ENCODE measurements around the gene EDA.

Gene EDA

GRCh38 chrX:69615779-69616456 is at the start of gene EDA:
EDA (plus strand) TSS chrX:69616113.
- DNase-seq = peak; percentile 93

- no peak for DNase-seq
Observed at GRCh38 chrX:69568828-69569227, 47.1 kb upstream of the EDA start.

DNA sequence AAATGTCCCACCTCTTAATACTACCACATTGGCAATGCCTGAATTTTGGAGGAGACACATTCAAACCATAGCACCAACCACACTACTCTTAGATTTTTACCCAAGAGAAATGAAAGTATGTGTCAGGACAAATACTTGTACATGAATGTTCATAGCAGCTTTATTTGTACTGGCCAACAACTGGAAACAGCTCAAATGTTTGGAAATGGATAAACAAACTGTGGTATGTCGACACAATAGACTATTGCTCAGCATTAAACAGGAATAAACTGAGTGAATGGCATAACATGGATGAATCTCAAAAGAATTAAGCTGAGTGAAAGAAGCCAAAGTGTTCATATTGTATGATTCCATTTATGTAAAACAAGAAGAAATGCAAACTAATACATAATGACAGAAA is 18.5 kb upstream of the EDA start:
- no peak for DNase-seq

DNA sequence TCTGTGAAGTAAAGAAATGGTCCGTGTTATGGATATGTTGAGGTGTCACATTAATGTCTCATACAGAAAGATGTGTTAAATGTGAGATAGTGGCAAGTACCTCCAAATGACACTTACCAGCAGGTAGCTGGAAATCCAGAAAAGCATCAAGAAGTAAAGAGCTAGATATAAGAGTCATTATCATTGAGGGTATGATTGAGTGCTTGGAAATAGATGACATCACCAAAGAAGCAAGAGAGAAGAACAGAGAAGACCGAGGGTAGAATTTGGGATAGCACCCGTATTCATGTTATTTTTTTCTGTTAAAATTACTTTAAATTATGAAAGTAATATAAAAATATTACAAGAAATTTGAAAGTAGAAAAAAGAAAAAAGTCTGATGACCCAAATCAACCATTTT is 15.7 kb upstream of the EDA start:
- no peak for DNase-seq

DNA sequence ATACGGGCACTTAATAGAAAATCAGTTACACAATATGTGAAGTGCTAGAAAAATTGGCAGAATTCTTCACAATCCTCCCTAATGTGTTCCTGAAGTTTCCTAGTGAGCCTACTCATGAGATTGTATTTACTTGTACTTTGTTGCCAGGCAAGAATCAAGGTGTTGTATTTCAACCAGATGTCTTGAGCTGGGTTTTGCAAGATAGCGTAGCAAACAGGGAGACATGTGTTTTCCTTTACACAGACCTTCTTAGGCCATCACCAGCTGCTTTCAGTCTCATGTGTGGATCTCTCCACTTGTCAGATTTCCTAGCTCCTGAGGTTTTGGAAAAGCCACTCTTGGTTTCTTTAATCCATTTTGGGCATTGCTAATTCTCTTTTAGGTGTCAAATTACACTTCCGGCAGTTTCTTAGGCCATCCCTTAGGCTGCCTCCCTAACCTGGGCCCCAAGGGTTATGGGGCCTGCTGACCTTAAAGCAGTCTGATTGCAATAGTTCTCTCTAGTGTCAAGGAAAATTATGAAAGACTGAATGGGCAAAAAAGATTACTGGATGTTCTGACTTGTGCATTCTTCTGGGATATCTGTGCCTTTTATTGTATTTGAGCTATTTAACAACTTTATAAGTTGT is 12.2 kb upstream of the EDA start:
- DNase-seq = no peak

GRCh38 chrX:69605521-69605920 is 10.4 kb upstream of the EDA start:
- DNase-seq = no peak

DNA sequence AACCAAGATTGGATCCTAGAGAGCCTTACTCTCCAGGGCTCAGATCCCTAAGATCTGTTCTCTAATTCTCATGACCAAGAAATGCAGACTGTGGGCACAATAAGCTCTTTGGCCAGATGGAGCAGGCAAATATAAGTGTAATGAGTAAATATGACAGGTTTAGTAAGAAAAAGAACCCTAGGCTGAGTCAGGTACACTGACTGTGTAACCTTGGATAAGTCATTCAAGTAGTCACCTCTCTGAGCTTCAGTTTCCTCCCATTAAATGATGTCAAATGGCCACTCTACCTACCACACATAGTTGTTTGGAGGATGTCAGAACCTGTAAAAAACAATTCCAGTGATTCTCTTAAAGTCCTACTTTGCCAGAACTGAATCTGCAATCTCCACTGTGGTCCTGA is 8.3 kb upstream of the EDA start:
- no peak for DNase-seq

DNA sequence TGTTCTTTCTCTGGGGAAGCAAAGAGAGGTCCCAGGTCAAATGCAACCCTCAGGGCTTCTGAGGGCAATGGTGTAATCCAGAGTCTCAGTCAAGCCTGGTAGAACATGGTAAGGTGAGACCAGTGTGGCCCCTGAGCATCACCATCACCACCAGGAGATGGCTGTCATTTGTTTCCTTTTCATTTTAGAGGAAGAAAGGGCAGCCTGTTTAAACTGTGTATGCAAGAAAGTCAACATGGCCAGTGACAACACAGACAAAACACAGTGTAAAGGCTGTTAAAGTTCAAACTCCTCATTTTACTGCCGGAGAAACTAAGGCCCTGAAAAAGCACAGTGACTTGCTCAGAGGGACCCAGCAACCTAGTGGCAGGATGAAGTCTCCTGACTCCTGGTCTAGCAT is 2.0 kb upstream of the EDA start:
- DNase-seq = no peak

GRCh38 chrX:69614886-69615285 is 1.0 kb upstream of the EDA start:
- DNase-seq = peak; percentile 56

GRCh38 chrX:69615342-69615741 is 571 bp upstream of the EDA start:
- peak; percentile 18 for DNase-seq

DNA sequence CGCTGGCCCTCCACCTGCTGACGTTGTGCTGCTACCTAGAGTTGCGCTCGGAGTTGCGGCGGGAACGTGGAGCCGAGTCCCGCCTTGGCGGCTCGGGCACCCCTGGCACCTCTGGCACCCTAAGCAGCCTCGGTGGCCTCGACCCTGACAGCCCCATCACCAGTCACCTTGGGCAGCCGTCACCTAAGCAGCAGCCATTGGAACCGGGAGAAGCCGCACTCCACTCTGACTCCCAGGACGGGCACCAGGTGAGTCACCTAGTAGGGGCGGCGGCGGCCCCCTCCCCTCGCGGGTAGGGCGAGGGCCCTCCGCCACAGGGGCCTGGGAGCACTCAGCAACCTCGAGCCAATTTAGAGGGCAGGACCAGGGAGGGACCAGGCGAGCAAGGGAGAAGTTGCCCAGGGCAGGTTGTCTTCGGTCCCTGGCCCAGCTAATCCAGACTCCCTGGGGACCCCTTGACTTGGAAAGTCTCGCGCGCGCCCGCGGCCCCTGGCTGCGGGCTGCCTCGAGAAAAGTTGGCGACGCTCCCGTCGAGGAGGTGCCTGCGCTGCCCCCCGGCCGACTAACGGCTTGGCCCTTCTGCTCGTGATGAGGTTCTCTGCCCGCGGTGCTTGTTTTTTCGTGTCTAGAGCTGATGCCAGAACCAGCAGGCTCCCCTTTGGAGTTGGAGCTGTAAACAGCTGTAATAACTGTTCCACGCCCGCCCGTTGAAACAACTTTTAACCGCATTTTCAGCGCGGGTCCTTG is 717 bp downstream of the EDA start:
- DNase-seq = peak; percentile 29

DNA sequence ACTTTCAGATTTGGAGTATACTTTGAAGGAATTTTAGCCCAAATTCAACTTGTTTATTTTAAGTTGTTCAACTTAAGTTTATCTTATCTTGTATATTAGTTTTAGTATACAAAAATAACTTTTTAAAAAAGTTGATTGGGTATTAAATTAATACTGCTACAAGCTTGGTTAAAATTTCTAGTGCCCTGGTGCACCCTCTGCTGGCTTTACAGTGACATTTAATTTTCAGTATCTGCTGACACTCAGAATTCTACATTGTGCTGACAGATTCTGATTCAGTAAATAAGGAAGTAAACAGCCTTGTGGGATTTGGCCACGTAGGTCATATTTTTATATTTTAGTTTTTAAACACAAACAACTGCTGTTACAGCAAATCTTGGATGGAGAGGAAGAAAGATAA is 2.9 kb downstream of the EDA start:
- DNase-seq = no peak

DNA sequence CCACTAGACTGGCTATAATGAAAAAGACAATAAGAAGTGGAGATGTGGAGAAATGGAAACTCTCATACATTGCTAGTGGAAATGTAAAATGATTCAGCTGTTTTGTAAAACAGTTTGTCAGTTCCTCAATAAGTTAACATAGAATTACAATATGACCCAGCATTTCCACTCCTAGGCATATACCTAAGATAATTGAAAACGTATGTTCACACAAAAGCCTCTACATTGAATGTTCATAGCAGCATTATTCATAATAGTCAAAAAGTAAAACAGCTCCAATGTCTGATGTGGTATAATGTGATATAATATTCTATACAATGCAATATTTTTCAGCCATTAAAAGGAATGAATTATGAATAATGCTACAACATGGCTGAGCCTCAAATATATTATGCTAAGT is 10.2 kb downstream of the EDA start:
- no peak for DNase-seq

DNA sequence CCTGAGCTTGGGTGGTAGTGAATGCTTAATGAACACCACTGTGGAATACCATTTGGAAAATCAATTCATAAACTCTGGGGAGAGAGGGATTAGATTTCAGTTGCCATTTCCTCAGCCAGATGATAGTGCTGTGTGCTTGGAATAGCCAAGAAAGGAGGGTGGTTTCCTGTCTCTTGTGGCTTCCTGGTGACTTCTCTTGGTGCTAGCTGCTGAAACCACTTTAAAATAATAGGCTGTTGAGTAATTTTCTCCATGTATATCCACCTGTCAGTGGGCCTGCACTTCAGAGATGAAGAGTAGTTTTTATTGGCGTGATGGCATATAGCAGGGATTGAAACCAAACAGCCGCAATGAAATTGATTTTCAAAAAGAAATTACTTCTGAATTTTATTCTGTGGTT is 11.8 kb downstream of the EDA start:
- no peak for DNase-seq

DNA sequence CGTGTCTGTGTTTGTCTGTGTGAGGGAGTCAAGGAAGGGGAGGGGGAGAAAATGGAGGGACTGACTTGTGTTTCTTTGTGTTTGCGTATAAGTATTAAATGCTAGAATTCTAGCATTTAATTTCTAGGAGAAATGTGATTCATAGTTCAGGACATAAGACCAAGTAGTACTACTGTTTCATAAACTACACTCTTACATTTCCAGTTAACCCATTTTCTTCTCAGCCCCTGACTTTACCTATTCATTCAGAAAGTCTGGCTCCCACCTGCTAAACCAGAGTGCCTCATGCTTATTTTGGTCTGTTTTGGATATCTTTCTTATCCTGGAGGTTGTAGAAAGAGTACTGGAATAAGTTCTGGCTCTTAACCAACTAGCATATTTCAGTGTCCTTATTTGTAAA is 14.2 kb downstream of the EDA start:
- DNase-seq = no peak

DNA sequence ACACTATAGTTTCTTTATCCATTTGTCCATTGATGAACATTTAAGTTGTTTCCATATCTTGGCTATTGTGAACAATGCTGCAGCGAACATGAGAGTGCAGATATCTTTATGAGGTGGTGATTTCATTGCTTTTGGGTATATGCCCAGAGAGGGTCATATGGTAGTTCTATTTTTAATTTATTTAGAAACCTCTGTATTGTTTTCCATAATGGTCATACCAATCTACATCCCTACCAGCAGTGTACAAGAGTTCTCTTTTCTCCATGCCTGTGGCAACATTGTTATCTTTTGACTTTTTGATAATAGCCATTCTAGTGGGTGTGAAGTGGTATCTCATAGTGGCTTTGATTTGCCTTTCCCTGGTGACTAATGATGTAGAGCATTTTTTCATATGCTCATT is 48.8 kb downstream of the EDA start:
- DNase-seq = no peak

- DNase-seq = no peak
Observed at GRCh38 chrX:69670001-69670555, 54.2 kb downstream of the EDA start.

DNA sequence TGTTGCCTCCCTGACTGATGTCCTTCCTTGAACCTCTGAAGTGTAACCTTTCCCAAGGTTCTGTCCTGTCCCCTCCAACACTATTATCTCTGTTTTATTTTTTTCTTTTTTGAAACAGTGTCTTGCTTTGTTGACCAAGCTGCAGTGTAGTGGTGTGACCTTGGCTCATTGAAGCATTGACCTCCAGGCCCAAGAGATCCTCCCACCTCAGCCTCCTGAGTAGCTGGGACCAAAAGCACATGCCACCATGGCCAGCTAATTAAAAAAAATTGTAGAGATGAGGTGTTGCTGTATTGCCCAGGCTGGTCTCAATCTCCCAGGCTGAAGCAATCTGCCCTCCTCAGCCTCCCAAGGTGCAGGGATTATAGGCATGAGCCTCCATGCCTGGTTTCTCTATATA is 59.0 kb downstream of the EDA start:
- DNase-seq = no peak

DNA sequence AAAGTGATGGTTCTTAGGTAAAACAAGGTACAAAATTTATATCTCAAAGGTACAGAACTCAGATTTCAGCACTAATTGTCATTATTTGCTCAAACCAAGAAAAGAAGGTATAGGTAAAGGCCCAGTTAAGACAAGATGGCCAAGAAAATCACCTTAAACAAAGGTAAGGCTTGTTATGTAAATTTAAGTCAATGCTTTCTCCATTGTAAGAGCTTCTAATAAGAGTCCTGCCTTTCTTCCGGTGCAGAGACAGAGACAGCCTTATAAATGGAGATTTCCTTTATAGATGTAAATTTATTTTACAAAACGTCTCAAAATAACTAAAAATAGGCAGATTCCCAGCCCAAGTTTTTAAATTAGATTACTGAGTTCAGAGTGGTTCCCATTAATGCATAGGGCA is 89.9 kb downstream of the EDA start:
- no peak for DNase-seq

DNA sequence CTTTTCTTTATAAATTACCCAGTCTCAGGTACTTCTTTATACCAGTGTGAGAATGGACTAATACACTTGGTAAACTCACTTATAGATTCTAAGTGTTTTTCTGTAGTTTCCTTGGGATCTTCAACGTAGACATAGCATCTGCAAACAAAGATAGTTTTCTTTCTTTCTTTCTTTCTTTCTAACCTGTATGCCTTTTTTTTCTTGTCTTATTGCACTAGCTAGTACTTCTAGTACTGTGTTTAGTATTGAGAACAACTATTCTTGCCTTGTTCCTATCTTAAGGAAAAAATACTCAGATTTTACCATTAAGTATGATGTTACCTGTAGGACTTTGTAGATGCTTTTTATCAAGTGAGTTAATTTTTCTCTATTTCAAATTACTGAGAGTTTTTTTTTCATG is 102.2 kb downstream of the EDA start:
- DNase-seq = no peak

DNA sequence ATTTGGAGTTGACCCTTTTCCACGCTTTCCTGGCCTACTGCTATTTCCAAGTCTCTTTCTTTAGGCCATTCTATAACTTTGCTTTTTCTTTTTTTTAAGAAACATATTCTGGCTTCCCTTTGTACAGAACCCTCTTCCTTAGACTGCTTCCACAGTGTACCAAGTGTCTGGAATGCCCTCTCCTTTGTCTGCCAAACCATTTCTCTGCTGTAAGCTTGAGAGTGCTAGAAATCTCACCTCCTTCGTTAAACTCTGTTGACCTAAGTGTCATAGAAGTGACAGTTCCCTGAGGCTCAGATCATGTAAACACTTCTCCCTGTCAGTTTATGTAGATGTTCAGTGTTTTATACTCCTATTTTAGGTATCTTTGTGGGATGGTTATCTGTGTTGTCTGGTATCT is 108.4 kb downstream of the EDA start:
- DNase-seq = no peak

DNA sequence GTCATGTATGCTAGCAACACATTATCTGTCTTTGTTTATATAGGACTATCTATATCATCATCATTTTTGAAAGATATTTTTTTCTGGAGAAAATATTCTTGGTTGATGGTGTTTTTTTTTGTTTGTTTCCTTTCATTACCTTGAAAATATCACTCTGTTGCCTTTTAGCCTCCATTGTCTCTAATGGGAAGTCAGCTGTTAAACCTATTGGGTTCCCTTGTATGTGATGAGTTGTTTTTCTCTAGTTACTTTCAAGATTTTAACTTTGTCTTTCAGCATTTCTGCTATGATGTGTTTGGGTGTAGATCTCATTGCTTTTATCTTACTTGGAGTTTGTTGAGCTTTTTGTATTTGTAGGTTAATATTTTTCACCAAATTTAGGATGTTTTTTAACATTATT is 124.4 kb downstream of the EDA start:
- DNase-seq = no peak

GRCh38 chrX:69741721-69742120 is 125.8 kb downstream of the EDA start:
- no peak for DNase-seq

GRCh38 chrX:69746051-69746450 is 130.1 kb downstream of the EDA start:
- DNase-seq = no peak
